WTC11 (cell line): ENCODE measurements around the gene HOXB6. TPM values are rescaled to one million over a fixed set of nuclear protein-coding genes. Genes with fewer than 3 reads are reported as not detected.

Source experiments
- ATAC-seq: fragments of 200-7000 bp; cut with Tn5 transposase; 2 replicates; pipeline ENCODE4 v1.10.0; 2021; ENCODE audit warnings: mild to moderate bottlenecking, moderate library complexity
- CTCF ChIA-PET: fragments of 300-600 bp; sonication (Branson Sonifier 250); formaldehyde crosslinking; loops from one replicate; lab custom pipeline; 2021; ENCODE audit warnings: antibody characterized with exemption; lab: Charles Lee
- POLR2A ChIA-PET: fragments of 350-600 bp; sonication (Branson Sonifier 250); formaldehyde crosslinking; loops from one replicate; lab custom pipeline; 2021; ENCODE audit warnings: antibody characterized with exemption; lab: Charles Lee
- DNase-seq: peaks from one replicate; pipeline ENCODE4 v3.0.0; 2021; ENCODE audit warnings: low spot score
- H3K27ac Mint-ChIP-seq: 2 replicates; pipeline ENCODE4 v1.8.0; 2021; ENCODE audit warnings: mixed read lengths
- H3K27me3 Mint-ChIP-seq: 2 replicates; pipeline ENCODE4 v1.8.0; 2021; ENCODE audit warnings: low read depth, mild to moderate bottlenecking, moderate library complexity, mixed read lengths
- H3K36me3 Mint-ChIP-seq: 2 replicates; pipeline ENCODE4 v1.8.0; 2021; ENCODE audit warnings: mixed read lengths
- H3K4me1 Mint-ChIP-seq: 2 replicates; pipeline ENCODE4 v1.8.0; 2022; ENCODE audit warnings: mixed read lengths
- H3K4me3 Mint-ChIP-seq: 2 replicates; pipeline ENCODE4 v1.8.0; 2021; ENCODE audit warnings: mild to moderate bottlenecking, moderate library complexity, mixed read lengths
- H3K9me3 Mint-ChIP-seq: 2 replicates; pipeline ENCODE4 v1.8.0; 2021; ENCODE audit warnings: mixed read lengths
- ATF1 ChIP-seq: sonication (generic); formaldehyde crosslinking; IDR thresholded peaks from 2 replicates; pipeline ENCODE4 v1.8.1; 2023; ENCODE audit warnings: mild to moderate bottlenecking, moderate library complexity, missing genetic modification reagents
- ELF4 ChIP-seq: sonication (generic); formaldehyde crosslinking; IDR thresholded peaks from 2 replicates; pipeline ENCODE4 v1.8.1; 2022; ENCODE audit warnings: low read depth, mild to moderate bottlenecking, moderate library complexity, missing genetic modification reagents
- FOXP1 ChIP-seq: sonication (generic); formaldehyde crosslinking; IDR thresholded peaks from 2 replicates; pipeline ENCODE4 v1.8.0; 2022; ENCODE audit warnings: missing genetic modification reagents, mild to moderate bottlenecking, moderate library complexity, borderline replicate concordance
- GABPB1 ChIP-seq: sonication (generic); formaldehyde crosslinking; IDR thresholded peaks from 2 replicates; pipeline ENCODE4 v1.8.1; 2023; ENCODE audit warnings: mild to moderate bottlenecking, missing genetic modification reagents
- HMGA2 ChIP-seq: fragments of 250-450 bp; sonication (Bioruptor Pico); IDR thresholded peaks from 2 replicates; pipeline ENCODE4 v1.4.0; 2021; ENCODE audit warnings: mild to moderate bottlenecking, moderate library complexity
- RELA ChIP-seq: sonication (generic); formaldehyde crosslinking; IDR thresholded peaks from 2 replicates; pipeline ENCODE4 v1.8.1; 2022; ENCODE audit warnings: missing genetic modification reagents, mild to moderate bottlenecking, borderline replicate concordance
- RORB ChIP-seq: fragments of 250-450 bp; sonication (Bioruptor Pico); IDR thresholded peaks from 2 replicates; pipeline ENCODE4 v1.9.0; 2021; ENCODE audit warnings: mild to moderate bottlenecking
- SP1 ChIP-seq: sonication (generic); formaldehyde crosslinking; conservative IDR thresholded peaks from 2 replicates; pipeline ENCODE4 v1.8.1; 2022; ENCODE audit warnings: missing genetic modification reagents
- TEAD1 ChIP-seq: sonication (generic); formaldehyde crosslinking; IDR thresholded peaks from 2 replicates; pipeline ENCODE4 v1.8.0; 2022; ENCODE audit warnings: mild to moderate bottlenecking, missing genetic modification reagents
- ZNF263 ChIP-seq: sonication (generic); formaldehyde crosslinking; IDR thresholded peaks from 2 replicates; pipeline ENCODE4 v1.8.1; 2022; ENCODE audit warnings: low read depth, mild to moderate bottlenecking, moderate library complexity, missing genetic modification reagents
- ZNF317 ChIP-seq: sonication (generic); formaldehyde crosslinking; IDR thresholded peaks from 2 replicates; pipeline ENCODE4 v1.8.1; 2023; ENCODE audit warnings: low read depth, mild to moderate bottlenecking, moderate library complexity, missing genetic modification reagents, borderline replicate concordance
- total RNA-seq: library from RNA; stranded (reverse); gene quantifications from 3 replicates; pipeline ENCODE4 v1.2.3, GENCODE V29; 2021
- TF ChIP-seq, protein P1 (sequence below): sonication (generic); formaldehyde crosslinking; IDR thresholded peaks from 2 replicates; pipeline ENCODE4 v1.8.1; 2022; ENCODE audit warnings: low read depth, mild to moderate bottlenecking, moderate library complexity, missing genetic modification reagents, borderline replicate concordance
- TF ChIP-seq, protein P2 (sequence below): sonication (generic); formaldehyde crosslinking; IDR thresholded peaks from 2 replicates; pipeline ENCODE4 v1.8.0; 2022; ENCODE audit warnings: missing genetic modification reagents
- TF ChIP-seq, protein P3 (sequence below): sonication (generic); formaldehyde crosslinking; IDR thresholded peaks from 2 replicates; pipeline ENCODE4 v1.8.1; 2023; ENCODE audit warnings: mild to moderate bottlenecking, moderate library complexity, missing genetic modification reagents
- TF ChIP-seq, protein P4 (sequence below): sonication (generic); formaldehyde crosslinking; IDR thresholded peaks from 2 replicates; pipeline ENCODE4 v1.8.1; 2022; ENCODE audit warnings: low read depth, missing genetic modification reagents, borderline replicate concordance
- TF ChIP-seq, protein P5 (sequence below): sonication (generic); formaldehyde crosslinking; IDR thresholded peaks from 2 replicates; pipeline ENCODE4 v1.8.1; 2023; ENCODE audit warnings: mild to moderate bottlenecking, missing genetic modification reagents, moderate library complexity
- TF ChIP-seq, protein P6 (sequence below): fragments of 250-450 bp; sonication (Bioruptor Pico); IDR thresholded peaks from 2 replicates; pipeline ENCODE4 v1.9.0; 2021; ENCODE audit warnings: mild to moderate bottlenecking
- TF ChIP-seq, protein P7 (sequence below): sonication (generic); formaldehyde crosslinking; IDR thresholded peaks from 2 replicates; pipeline ENCODE4 v1.8.1; 2022; ENCODE audit warnings: missing genetic modification reagents, borderline replicate concordance

Gene HOXB6
- total RNA-seq, 1 experiment from 2014 or later = not detected

DNA sequence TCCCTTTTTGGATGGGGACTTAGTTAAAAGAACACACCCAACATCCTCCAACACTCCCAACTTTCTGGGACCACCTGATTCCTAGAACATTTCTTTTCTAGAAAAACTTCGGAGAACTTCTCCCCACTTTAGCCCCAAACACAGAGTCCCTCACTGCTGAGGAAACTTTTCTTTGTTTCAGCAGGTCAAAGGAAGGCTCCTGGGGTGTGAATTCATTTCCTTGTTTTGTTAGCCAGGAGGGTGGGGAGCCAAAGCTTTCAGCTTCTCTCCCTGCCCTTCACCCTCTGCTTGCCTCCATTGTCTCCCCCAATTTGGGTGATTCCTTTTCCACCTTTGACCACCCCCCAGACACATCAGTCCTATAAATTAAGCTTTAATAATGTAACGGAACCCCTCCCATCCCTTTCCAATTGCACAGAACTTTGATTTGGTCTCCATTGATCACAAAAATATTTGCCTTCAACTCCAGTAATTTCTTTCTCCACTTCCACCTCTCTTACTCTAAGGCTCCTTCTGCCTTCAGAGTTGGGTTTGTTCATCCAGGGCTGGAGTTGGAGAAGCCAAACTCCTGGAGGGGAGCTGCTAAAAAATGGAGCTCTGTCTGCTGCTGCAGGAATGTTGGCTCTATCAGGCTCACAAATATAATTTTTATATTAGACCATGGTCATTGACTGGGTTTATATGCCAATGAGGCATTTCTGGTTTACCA lies 37.0 kb downstream of the HOXB6 start:
- no peaks in the 10 kb centered on the region for H3K36me3 Mint-ChIP-seq
- H3K27ac Mint-ChIP-seq = no peak overlapping the region
- no peak overlapping the region for H3K4me3 Mint-ChIP-seq
- POLR2A ChIA-PET = no interaction called here
- peak; percentile 8; the same call in 1 of the 2 replicates for ATAC-seq
- H3K27me3 Mint-ChIP-seq = peaks cover 13% of the 10 kb centered on the region; the same call in 1 of the 2 replicates
- peaks cover 30% of the 10 kb centered on the region for H3K4me1 Mint-ChIP-seq
- TF ChIP-seq RORB = no peak
- no peaks in the 10 kb centered on the region for H3K9me3 Mint-ChIP-seq
- DNase-seq = no peak
- CTCF ChIA-PET = interaction anchor here (0.6 to 1.0 kb wide), 2 partner anchors 69 to 104 kb away, joined by 3 to 8 read pairs (median 4); no protein-coding TSS in a partner anchor

DNA sequence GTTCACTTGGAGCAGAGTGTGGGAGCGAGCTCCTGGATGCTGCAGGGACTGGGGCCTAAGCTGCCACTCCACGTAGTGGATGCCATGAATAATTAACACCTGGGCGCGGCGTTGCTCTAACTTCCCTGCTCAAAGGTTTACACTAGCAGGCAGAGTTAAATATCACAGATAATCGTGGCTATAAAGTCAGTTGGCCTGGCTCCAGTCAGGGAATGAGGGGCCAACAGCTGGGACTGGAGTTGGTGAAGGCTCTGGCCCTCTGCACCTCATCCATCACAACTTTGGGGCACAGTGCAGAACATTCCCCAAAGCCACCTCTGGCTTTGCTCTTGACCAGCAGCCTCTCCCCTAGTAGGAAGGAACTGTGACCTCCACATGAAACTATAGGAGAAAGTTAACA lies 37.6 kb downstream of the HOXB6 start:
- POLR2A ChIA-PET = no interaction called here
- Mint-ChIP-seq H3K4me1 (peaks cover 34% of the 10 kb centered on the region), H3K27me3 (peaks cover 19% of the 10 kb centered on the region; the same call in 1 of the 2 replicates)

DNA sequence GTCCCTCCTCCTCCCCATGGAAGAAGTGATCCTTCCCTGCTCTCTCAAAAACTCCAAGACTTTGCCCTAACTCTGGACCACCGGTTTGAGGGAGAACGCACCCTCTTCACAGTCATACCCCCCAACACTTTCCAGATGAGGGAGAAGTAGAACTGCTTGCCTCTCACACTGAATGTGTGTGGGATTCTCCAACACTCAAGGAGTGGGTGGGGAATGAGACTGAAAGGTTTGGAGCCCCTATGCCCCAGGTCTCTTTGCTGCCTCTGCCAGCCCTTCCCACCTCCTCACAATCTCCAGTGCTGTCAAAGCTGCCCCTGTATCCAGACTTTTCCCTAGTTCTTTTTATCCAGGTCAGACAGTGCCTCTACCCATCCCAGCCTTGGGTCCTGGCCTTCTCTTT lies 38.1 kb downstream of the HOXB6 start:
- H3K9me3 Mint-ChIP-seq = no peaks in the 10 kb centered on the region
- ATAC-seq (no peak), DNase-seq (no peak)
- no peak overlapping the region for H3K27ac Mint-ChIP-seq
- TF ChIP-seq, protein P1, sequence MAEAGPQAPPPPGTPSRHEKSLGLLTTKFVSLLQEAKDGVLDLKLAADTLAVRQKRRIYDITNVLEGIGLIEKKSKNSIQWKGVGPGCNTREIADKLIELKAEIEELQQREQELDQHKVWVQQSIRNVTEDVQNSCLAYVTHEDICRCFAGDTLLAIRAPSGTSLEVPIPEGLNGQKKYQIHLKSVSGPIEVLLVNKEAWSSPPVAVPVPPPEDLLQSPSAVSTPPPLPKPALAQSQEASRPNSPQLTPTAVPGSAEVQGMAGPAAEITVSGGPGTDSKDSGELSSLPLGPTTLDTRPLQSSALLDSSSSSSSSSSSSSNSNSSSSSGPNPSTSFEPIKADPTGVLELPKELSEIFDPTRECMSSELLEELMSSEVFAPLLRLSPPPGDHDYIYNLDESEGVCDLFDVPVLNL (CRISPR knock-in tag) = no peak
- TF ChIP-seq RELA (CRISPR knock-in tag) (no peak), ATF1 (CRISPR knock-in tag) (no peak), TEAD1 (CRISPR knock-in tag) (no peak), GABPB1 (no peak), ZNF317 (CRISPR knock-in tag) (no peak), SP1 (CRISPR knock-in tag) (no peak), FOXP1 (CRISPR knock-in tag) (no peak)
- TF ChIP-seq, protein P2, sequence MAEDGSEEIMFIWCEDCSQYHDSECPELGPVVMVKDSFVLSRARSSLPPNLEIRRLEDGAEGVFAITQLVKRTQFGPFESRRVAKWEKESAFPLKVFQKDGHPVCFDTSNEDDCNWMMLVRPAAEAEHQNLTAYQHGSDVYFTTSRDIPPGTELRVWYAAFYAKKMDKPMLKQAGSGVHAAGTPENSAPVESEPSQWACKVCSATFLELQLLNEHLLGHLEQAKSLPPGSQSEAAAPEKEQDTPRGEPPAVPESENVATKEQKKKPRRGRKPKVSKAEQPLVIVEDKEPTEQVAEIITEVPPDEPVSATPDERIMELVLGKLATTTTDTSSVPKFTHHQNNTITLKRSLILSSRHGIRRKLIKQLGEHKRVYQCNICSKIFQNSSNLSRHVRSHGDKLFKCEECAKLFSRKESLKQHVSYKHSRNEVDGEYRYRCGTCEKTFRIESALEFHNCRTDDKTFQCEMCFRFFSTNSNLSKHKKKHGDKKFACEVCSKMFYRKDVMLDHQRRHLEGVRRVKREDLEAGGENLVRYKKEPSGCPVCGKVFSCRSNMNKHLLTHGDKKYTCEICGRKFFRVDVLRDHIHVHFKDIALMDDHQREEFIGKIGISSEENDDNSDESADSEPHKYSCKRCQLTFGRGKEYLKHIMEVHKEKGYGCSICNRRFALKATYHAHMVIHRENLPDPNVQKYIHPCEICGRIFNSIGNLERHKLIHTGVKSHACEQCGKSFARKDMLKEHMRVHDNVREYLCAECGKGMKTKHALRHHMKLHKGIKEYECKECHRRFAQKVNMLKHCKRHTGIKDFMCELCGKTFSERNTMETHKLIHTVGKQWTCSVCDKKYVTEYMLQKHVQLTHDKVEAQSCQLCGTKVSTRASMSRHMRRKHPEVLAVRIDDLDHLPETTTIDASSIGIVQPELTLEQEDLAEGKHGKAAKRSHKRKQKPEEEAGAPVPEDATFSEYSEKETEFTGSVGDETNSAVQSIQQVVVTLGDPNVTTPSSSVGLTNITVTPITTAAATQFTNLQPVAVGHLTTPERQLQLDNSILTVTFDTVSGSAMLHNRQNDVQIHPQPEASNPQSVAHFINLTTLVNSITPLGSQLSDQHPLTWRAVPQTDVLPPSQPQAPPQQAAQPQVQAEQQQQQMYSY (CRISPR knock-in tag) = no peak
- TF ChIP-seq, protein P3, sequence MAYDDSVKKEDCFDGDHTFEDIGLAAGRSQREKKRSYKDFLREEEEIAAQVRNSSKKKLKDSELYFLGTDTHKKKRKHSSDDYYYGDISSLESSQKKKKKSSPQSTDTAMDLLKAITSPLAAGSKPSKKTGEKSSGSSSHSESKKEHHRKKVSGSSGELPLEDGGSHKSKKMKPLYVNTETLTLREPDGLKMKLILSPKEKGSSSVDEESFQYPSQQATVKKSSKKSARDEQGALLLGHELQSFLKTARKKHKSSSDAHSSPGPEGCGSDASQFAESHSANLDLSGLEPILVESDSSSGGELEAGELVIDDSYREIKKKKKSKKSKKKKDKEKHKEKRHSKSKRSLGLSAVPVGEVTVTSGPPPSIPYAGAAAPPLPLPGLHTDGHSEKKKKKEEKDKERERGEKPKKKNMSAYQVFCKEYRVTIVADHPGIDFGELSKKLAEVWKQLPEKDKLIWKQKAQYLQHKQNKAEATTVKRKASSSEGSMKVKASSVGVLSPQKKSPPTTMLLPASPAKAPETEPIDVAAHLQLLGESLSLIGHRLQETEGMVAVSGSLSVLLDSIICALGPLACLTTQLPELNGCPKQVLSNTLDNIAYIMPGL = no peak
- TF ChIP-seq, protein P4, sequence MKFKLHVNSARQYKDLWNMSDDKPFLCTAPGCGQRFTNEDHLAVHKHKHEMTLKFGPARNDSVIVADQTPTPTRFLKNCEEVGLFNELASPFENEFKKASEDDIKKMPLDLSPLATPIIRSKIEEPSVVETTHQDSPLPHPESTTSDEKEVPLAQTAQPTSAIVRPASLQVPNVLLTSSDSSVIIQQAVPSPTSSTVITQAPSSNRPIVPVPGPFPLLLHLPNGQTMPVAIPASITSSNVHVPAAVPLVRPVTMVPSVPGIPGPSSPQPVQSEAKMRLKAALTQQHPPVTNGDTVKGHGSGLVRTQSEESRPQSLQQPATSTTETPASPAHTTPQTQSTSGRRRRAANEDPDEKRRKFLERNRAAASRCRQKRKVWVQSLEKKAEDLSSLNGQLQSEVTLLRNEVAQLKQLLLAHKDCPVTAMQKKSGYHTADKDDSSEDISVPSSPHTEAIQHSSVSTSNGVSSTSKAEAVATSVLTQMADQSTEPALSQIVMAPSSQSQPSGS (CRISPR knock-in tag) = no peak
- TF ChIP-seq, protein P5, sequence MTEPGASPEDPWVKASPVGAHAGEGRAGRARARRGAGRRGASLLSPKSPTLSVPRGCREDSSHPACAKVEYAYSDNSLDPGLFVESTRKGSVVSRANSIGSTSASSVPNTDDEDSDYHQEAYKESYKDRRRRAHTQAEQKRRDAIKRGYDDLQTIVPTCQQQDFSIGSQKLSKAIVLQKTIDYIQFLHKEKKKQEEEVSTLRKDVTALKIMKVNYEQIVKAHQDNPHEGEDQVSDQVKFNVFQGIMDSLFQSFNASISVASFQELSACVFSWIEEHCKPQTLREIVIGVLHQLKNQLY (CRISPR knock-in tag) = no peak
- ChIA-PET POLR2A (no interaction called here), CTCF (interaction anchor here (0.8 to 1.0 kb wide), 3 partner anchors 21 to 105 kb away, joined by 3 to 8 read pairs (median 3); no protein-coding TSS in a partner anchor)
- H3K27me3 Mint-ChIP-seq = peaks cover 24% of the 10 kb centered on the region; the same call in 1 of the 2 replicates
- peaks cover 34% of the 10 kb centered on the region for H3K4me1 Mint-ChIP-seq
- H3K4me3 Mint-ChIP-seq = no peak overlapping the region
- no peaks in the 10 kb centered on the region for H3K36me3 Mint-ChIP-seq

More for the DNA sequence above, 37.6 kb downstream of the HOXB6 start:
- CTCF ChIA-PET = interaction anchor here (0.8 to 1.0 kb wide), 3 partner anchors 21 to 104 kb away, joined by 3 to 8 read pairs (median 3); no protein-coding TSS in a partner anchor
- Mint-ChIP-seq H3K9me3 (no peaks in the 10 kb centered on the region), H3K4me3 (no peak overlapping the region), H3K36me3 (no peaks in the 10 kb centered on the region)
- no peak for DNase-seq
- TF ChIP-seq ELF4 (no peak), HMGA2 (CRISPR knock-in tag) (no peak), ZNF263 (CRISPR knock-in tag) (no peak)
- TF ChIP-seq, protein P6, sequence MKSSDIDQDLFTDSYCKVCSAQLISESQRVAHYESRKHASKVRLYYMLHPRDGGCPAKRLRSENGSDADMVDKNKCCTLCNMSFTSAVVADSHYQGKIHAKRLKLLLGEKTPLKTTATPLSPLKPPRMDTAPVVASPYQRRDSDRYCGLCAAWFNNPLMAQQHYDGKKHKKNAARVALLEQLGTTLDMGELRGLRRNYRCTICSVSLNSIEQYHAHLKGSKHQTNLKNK (CRISPR knock-in tag) = no peak
- TF ChIP-seq, protein P7, sequence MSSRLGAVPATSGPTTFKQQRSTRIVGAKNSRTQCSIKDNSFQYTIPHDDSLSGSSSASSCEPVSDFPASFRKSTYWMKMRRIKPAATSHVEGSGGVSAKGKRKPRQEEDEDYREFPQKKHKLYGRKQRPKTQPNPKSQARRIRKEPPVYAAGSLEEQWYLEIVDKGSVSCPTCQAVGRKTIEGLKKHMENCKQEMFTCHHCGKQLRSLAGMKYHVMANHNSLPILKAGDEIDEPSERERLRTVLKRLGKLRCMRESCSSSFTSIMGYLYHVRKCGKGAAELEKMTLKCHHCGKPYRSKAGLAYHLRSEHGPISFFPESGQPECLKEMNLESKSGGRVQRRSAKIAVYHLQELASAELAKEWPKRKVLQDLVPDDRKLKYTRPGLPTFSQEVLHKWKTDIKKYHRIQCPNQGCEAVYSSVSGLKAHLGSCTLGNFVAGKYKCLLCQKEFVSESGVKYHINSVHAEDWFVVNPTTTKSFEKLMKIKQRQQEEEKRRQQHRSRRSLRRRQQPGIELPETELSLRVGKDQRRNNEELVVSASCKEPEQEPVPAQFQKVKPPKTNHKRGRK (CRISPR knock-in tag) = no peak
- TF ChIP-seq, all 79 proteins: peak for 0
- no peak overlapping the region for H3K27ac Mint-ChIP-seq
- ATAC-seq = no peak
